ENCODE results near the gene TDRD12.

- TF ChIP-seq, protein P1, sequence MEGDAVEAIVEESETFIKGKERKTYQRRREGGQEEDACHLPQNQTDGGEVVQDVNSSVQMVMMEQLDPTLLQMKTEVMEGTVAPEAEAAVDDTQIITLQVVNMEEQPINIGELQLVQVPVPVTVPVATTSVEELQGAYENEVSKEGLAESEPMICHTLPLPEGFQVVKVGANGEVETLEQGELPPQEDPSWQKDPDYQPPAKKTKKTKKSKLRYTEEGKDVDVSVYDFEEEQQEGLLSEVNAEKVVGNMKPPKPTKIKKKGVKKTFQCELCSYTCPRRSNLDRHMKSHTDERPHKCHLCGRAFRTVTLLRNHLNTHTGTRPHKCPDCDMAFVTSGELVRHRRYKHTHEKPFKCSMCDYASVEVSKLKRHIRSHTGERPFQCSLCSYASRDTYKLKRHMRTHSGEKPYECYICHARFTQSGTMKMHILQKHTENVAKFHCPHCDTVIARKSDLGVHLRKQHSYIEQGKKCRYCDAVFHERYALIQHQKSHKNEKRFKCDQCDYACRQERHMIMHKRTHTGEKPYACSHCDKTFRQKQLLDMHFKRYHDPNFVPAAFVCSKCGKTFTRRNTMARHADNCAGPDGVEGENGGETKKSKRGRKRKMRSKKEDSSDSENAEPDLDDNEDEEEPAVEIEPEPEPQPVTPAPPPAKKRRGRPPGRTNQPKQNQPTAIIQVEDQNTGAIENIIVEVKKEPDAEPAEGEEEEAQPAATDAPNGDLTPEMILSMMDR (IDR thresholded peaks at IDR 0.05) = no peak
- no peak for TF ChIP-seq POLR2AphosphoS5 (IDR thresholded peaks at IDR 0.05)
- TF ChIP-seq POLR2A (IDR thresholded peaks at IDR 0.05) = no peak
- TF ChIP-seq EP300 (IDR thresholded peaks at IDR 0.05; ENCODE audit: low read depth) = no peak
Measured at GRCh38 chr19:32708457-32708856, 11.1 kb upstream of the TDRD12 start.
